ENCODE measurements around the gene ANKRD40.

- TF ChIP-seq, protein P1, sequence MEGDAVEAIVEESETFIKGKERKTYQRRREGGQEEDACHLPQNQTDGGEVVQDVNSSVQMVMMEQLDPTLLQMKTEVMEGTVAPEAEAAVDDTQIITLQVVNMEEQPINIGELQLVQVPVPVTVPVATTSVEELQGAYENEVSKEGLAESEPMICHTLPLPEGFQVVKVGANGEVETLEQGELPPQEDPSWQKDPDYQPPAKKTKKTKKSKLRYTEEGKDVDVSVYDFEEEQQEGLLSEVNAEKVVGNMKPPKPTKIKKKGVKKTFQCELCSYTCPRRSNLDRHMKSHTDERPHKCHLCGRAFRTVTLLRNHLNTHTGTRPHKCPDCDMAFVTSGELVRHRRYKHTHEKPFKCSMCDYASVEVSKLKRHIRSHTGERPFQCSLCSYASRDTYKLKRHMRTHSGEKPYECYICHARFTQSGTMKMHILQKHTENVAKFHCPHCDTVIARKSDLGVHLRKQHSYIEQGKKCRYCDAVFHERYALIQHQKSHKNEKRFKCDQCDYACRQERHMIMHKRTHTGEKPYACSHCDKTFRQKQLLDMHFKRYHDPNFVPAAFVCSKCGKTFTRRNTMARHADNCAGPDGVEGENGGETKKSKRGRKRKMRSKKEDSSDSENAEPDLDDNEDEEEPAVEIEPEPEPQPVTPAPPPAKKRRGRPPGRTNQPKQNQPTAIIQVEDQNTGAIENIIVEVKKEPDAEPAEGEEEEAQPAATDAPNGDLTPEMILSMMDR (IDR thresholded peaks at IDR 0.05; ENCODE audit: extremely low read depth in 1 of 2, insufficient read depth in 1 of 2, low read depth in 1 of 2, low read length in 2 of 2), result no peak
- TF ChIP-seq POLR2AphosphoS5 (IDR thresholded peaks at IDR 0.05; ENCODE audit: insufficient read depth, low read depth, low read length) (no peak), POLR2A (IDR thresholded peaks at IDR 0.05; ENCODE audit: low read depth, low read length) (no peak), EZH2 (IDR thresholded peaks at IDR 0.05; ENCODE audit: borderline replicate concordance, low read depth, low read length, severe bottlenecking) (no peak), FOS (IDR thresholded peaks at IDR 0.05; ENCODE audit: borderline replicate concordance, insufficient read depth, low read length) (no peak), MYC (IDR thresholded peaks at IDR 0.05; ENCODE audit: low read depth, low read length) (no peak), GATA2 (IDR thresholded peaks at IDR 0.05; ENCODE audit: insufficient read depth, insufficient read length, low read depth, low read length) (no peak)
- TF ChIP-seq, protein P2, sequence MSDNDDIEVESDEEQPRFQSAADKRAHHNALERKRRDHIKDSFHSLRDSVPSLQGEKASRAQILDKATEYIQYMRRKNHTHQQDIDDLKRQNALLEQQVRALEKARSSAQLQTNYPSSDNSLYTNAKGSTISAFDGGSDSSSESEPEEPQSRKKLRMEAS (IDR thresholded peaks at IDR 0.05; ENCODE audit: insufficient read depth, insufficient read length), result no peak
These were observed 10.7 kb downstream of the ANKRD40 start for GRCh38 chr17:50697062-50697461.
